ENCODE data around the gene ATP2B3.

The ATP2B3 gene

DNA sequence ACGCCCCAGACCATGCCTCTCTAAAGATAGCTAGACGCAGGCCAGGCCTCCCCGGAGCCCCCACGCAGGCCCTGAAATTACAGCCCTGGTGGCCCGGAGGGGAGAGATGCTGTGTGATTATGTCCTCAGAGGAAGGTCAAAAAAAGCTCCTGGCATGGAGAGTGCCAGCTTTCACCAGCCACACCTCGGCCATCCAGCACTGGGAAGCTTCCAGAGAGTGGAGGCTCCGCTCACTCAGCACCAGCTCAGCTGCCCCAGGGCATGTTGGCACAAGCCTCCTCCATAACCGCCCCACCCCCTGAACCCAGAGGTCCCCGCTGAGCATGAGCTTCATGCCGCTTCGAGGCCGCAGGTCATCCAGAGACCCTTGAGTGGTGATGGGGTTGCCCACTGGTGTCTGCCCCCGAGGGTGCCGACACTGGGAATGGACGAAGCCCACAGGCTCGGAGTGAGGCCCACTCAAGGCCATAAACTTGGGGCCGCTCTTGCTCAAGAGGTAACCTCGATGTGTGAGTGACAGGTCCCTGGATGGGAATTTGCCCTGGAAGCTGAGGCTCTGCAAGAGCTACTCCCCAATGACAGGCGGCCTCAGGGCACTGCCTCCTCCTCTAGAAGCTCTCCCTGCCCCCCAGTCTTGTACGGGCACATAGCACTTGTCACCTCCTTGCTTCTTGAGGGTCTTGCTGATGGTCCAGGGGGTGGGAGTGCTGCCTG is 27.1 kb upstream of the ATP2B3 start:
- TF ChIP-seq, protein P1, sequence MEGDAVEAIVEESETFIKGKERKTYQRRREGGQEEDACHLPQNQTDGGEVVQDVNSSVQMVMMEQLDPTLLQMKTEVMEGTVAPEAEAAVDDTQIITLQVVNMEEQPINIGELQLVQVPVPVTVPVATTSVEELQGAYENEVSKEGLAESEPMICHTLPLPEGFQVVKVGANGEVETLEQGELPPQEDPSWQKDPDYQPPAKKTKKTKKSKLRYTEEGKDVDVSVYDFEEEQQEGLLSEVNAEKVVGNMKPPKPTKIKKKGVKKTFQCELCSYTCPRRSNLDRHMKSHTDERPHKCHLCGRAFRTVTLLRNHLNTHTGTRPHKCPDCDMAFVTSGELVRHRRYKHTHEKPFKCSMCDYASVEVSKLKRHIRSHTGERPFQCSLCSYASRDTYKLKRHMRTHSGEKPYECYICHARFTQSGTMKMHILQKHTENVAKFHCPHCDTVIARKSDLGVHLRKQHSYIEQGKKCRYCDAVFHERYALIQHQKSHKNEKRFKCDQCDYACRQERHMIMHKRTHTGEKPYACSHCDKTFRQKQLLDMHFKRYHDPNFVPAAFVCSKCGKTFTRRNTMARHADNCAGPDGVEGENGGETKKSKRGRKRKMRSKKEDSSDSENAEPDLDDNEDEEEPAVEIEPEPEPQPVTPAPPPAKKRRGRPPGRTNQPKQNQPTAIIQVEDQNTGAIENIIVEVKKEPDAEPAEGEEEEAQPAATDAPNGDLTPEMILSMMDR (IDR thresholded peaks at IDR 0.05; ENCODE audit: extremely low read depth, missing control alignments) = no peak
- DNase-seq (ENCODE audit: low spot score) = no peak

DNA sequence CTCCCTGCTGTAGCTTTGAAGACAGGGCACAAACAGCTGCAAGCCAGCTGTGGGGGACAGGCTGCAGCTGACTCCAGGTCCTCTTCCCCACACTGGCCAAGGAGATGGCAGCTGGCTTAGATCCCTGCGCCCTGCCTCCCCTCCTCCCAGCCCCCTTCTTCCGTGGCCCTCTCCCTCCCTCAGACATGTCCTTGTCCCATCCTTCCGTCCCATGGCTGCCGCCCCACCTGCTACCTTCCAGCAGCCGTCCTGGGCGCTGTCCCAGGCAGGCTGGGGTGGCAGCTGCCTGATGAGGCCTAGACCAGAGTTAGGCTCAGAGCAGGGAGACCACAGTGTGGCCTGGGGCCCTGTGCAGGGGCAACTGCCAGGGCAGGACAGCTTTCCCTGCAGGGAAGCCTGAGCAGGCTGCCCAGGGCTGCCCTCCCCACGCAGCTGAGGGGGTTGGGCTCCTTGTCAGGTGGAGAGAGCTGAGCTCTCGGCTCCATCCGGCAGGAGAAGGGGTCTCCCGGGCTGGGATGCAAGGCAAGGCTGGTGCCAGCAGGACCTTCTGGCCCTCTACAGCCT is 26.0 kb upstream of the ATP2B3 start:
- TF ChIP-seq, protein P1 (IDR thresholded peaks at IDR 0.05; ENCODE audit: extremely low read depth, missing control alignments) = no peak
- no peak for DNase-seq (ENCODE audit: low spot score)

DNA sequence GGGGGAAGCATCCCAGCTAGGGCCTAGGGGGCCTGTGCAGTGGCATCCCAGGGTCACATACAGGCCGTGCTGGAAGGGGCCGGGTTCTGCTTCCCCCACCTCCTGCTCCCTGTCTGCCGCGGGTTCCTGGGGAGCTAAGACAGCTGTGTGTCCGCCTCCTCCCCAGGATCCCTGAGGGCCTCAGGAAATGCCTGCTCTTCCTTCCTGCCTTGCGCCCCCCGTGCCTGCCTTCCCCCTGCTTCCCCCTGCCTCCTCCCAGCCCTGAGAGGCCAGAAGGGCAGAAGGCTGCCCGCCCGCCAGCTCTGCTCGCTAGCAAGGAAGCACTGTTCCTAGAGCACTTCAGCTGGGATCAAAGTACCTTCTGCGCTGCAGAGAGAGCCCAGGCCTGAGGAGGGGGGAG is 25.5 kb upstream of the ATP2B3 start:
- TF ChIP-seq, protein P1 (IDR thresholded peaks at IDR 0.05; ENCODE audit: extremely low read depth, missing control alignments) = no peak
- no peak for DNase-seq (ENCODE audit: low spot score)

DNA sequence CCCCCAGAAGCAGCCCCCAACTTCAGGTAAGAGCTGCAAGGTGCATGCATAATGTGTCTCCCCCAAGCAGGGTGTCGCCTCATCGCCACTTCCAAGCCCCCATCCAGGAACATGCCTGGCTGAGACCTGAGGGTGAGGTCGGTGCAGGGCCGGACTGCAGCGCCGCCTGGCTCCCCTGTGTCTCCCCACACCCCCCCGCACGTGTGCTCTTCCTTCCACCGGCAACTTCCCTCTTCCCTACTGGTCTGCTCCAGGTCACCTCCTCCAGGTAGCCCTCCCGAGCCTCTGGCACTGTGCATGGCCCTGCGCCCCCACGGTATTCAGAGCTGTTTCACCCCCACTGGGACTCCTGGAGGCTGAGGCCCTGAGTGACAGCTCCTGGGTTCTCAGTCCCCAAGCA is 24.9 kb upstream of the ATP2B3 start:
- TF ChIP-seq, protein P1 (IDR thresholded peaks at IDR 0.05; ENCODE audit: extremely low read depth, missing control alignments) = no peak
- no peak for DNase-seq (ENCODE audit: low spot score)

DNA sequence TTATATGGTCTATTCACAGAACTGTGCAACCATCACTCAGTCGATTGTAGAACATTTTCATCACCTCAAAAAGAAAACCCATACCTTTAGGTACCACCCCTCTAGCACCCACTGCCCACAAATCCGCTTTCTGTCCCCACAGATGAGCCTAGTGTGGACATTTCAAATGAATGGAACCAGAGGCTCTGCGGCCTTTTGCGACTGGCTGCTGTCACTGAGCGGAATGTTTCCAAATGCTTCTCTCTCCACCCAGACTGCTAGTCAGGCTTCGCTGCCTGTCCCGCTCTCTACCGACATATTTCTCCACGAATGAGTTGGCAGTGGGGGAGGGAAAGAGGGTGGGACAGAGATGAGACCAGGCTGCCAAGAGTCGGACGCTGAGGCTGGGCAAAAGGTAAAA is 24.4 kb upstream of the ATP2B3 start:
- TF ChIP-seq, protein P1 (IDR thresholded peaks at IDR 0.05; ENCODE audit: extremely low read depth, missing control alignments) = no peak
- no peak for DNase-seq (ENCODE audit: low spot score)

DNA sequence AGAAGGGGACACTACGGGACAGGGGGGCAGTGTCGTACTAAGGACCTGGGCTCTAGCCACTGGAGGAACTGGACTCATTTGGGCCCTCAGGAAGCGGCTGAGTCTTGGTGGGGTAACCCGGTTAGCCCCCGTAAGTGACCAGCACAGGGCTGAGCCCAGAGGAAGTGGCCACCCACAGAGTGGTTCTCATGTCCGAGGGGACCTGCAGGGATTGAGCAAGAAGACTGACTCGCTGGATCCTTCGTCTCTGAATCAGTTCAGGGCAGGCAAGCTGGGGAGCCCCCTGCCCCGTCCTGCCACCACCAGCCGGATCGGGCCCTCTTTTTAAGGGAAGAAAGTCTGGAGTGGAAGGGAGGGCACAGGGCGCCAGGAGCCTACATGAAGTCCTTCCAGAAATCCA is 23.4 kb upstream of the ATP2B3 start:
- TF ChIP-seq, protein P1 (IDR thresholded peaks at IDR 0.05; ENCODE audit: extremely low read depth, missing control alignments) = no peak

DNA sequence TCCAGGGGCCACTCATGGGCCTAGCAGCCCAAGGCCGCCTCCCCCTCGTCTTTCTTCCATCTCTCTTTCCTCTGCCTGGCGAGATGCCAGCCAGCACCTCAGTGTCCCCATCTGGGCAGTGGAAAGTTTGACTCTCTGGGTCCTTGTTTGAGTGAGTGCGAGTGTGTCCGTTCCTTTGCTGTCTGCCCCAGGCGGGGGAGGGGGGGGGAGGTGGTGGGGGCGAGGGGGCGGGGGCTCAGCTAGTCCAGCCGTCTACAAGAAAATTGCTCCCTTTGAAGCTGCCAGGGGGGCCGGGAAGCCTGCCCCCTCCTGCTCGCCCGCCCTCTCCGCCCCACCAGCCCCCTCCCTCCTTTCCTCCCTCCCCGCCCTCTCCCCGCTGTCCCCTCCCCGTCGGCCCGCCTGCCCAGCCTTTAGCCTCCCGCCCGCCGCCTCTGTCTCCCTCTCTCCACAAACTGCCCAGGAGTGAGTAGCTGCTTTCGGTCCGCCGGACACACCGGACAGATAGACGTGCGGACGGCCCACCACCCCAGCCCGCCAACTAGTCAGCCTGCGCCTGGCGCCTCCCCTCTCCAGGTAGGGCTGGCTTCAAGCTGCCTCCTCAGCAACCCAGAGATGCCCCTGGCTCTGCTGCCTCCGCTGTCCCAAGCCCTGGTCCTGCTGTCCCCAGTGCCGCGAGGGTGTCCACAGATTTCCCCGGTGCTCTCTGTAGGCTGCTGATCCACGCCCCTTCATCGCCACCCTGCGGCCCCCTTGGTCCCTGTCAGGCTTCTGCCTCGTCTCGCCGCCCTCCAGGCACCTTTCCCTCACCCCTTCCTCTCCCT is 22.7 kb upstream of the ATP2B3 start, which contains the start of gene BGN:
Gene BGN (plus strand): TSS at position 440 of the 821 bp plus-strand sequence. CDS start 9,652 bp downstream, outside the sequence.
- DNase-seq (ENCODE audit: low spot score) = no peak
- TF ChIP-seq, protein P1 (IDR thresholded peaks at IDR 0.05; ENCODE audit: extremely low read depth, missing control alignments) = no peak

More for the DNA sequence above, 23.4 kb upstream of the ATP2B3 start:
- no peak for DNase-seq (ENCODE audit: low spot score)
